ENCODE measurements around the gene ST6GAL1.

- TF ChIP-seq EZH2 (IDR thresholded peaks at IDR 0.05; ENCODE audit: borderline replicate concordance, low read depth, low read length, severe bottlenecking), result no peak
- TF ChIP-seq, protein P1, sequence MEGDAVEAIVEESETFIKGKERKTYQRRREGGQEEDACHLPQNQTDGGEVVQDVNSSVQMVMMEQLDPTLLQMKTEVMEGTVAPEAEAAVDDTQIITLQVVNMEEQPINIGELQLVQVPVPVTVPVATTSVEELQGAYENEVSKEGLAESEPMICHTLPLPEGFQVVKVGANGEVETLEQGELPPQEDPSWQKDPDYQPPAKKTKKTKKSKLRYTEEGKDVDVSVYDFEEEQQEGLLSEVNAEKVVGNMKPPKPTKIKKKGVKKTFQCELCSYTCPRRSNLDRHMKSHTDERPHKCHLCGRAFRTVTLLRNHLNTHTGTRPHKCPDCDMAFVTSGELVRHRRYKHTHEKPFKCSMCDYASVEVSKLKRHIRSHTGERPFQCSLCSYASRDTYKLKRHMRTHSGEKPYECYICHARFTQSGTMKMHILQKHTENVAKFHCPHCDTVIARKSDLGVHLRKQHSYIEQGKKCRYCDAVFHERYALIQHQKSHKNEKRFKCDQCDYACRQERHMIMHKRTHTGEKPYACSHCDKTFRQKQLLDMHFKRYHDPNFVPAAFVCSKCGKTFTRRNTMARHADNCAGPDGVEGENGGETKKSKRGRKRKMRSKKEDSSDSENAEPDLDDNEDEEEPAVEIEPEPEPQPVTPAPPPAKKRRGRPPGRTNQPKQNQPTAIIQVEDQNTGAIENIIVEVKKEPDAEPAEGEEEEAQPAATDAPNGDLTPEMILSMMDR (IDR thresholded peaks at IDR 0.05; ENCODE audit: borderline replicate concordance, extremely low read depth, low read length, poor library complexity, severe bottlenecking), result no peak
Measured at GRCh38 chr3:187021748-187022402, 91.5 kb downstream of the ST6GAL1 start.

All from DND-41 (cell line).